Epithelial cell of proximal tubule (primary cell): ENCODE data around the gene ONECUT1. TPM values are rescaled to one million over a fixed set of nuclear protein-coding genes. Genes with fewer than 3 reads are reported as not detected.

ENCODE experiments used
- DNase-seq: peaks from one replicate; pipeline ENCODE4 v3.0.0-alpha.2; 2011; ENCODE audit warnings: low read depth
- H3K4me3 ChIP-seq: 2 replicates; pipeline ENCODE4 v1.5.1; 2011; ENCODE audit warnings: low read depth, mild to moderate bottlenecking, low read length
- total RNA-seq: library from RNA; depleted of rRNA; stranded (reverse); fragments of >200 nt; gene quantifications from 2 replicates; pipeline ENCODE4 v1.2.3, GENCODE V29; 2015
- TF ChIP-seq, protein P1 (sequence below): conservative IDR thresholded peaks from 2 replicates; pipeline ENCODE4 v1.5.1; 2012; ENCODE audit warnings: low read depth, mild to moderate bottlenecking, low read length

Gene ONECUT1
- total RNA-seq, 1 donor from 2014 or later = not detected

DNA sequence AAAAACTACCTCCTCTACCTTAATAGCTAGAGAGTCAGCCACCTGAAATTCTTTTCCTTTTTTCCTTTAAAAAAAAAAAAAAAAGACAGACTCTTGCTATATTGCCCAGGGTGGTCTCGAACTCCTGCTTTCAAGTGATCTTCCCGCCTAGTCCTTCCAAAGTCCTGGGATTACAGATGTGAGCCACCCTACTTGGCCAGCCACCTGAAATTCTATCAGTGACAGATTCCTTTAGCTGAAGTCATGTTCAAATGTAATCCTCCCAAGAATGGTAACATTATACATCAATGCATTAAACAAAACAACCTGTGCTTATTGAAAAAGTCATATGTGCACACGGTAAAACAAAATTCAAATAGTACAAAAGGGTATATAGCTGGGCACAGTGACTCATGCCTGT is 59.1 kb downstream of the ONECUT1 start:
- TF ChIP-seq, protein P1, sequence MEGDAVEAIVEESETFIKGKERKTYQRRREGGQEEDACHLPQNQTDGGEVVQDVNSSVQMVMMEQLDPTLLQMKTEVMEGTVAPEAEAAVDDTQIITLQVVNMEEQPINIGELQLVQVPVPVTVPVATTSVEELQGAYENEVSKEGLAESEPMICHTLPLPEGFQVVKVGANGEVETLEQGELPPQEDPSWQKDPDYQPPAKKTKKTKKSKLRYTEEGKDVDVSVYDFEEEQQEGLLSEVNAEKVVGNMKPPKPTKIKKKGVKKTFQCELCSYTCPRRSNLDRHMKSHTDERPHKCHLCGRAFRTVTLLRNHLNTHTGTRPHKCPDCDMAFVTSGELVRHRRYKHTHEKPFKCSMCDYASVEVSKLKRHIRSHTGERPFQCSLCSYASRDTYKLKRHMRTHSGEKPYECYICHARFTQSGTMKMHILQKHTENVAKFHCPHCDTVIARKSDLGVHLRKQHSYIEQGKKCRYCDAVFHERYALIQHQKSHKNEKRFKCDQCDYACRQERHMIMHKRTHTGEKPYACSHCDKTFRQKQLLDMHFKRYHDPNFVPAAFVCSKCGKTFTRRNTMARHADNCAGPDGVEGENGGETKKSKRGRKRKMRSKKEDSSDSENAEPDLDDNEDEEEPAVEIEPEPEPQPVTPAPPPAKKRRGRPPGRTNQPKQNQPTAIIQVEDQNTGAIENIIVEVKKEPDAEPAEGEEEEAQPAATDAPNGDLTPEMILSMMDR = no peak
- H3K4me3 ChIP-seq = no peak overlapping the region
- no peak for DNase-seq

DNA sequence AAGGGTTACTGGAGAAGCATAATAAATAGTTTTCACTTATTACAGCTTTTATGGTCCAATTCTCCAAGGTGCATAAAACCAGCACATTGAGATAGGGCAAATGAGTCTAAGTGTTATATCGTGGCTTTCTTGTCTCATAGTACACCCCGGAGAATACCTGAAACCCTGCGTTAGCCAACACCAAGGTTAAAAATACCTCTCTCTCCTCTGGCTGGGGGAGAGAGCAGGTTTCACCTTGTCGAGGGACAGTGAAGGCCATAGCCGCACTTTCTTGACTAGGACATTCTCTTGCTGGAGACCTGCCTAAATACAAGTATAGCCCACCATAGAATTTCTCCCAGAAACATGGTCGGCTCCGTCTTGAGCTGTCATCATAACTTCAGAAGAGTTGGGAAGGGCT is 59.5 kb downstream of the ONECUT1 start:
- TF ChIP-seq, protein P1 = no peak
- DNase-seq = no peak
- H3K4me3 ChIP-seq = no peak overlapping the region

DNA sequence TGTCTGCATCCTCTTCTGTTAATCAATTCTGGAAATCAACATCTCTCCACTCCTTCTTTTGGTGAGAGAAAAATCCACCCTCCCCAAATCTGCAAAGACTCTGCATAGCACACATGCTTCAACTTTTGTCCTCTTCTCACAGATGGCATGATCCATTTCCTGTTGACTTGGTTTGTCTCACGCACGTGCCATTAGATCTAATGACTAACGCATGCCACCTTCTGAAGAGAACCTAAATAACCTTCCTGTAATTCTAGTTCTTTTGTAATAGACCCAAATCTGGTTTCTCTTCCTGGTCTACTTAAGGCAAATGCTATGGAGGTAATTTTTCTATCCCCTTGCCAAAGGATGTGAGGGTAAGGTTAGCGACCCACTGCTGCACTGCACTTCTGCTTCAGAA is 60.0 kb downstream of the ONECUT1 start:
- no peak for DNase-seq
- H3K4me3 ChIP-seq = no peak overlapping the region
- TF ChIP-seq, protein P1 = no peak

DNA sequence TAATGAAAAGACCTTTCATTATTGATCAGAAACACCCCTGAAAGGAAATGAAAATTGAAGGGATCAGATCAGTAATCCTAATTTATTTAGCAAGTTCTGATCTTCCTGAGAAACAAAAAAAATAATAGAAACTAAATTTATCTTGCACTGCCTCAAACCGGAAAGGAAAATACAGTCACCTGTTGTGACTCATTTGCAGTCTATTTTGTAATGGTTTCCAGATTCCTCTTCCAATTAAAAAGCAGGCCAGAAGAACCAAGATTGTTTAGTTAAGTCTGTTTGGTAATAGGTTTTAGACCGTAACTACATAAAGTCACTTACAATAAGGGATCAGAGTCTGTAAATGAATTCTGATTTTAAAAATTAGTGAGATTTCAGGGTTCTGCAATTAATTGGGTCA is 61.2 kb downstream of the ONECUT1 start:
- TF ChIP-seq, protein P1 = no peak
- DNase-seq = no peak
- no peak overlapping the region for H3K4me3 ChIP-seq

DNA sequence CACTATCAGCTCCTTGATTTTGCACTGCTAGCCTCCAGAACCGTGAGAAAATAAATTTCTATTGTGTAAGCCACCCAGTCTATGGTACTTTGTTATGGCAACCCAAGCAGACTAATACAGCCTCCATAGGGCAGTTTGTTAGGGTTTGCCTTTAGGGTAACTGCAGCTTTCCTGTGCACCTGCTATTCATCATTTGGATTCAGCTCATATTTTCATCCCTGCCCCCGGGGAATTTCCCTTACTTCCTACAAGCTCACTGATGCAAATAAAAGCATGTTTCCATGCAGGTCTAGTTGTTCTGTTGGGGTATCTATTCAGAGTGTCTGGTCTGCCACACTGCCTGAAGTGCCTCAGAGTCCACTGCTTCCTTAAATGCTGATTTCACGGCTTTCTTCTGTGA is 62.3 kb downstream of the ONECUT1 start:
- H3K4me3 ChIP-seq = no peak overlapping the region
- TF ChIP-seq, protein P1 = no peak
- DNase-seq = no peak

DNA sequence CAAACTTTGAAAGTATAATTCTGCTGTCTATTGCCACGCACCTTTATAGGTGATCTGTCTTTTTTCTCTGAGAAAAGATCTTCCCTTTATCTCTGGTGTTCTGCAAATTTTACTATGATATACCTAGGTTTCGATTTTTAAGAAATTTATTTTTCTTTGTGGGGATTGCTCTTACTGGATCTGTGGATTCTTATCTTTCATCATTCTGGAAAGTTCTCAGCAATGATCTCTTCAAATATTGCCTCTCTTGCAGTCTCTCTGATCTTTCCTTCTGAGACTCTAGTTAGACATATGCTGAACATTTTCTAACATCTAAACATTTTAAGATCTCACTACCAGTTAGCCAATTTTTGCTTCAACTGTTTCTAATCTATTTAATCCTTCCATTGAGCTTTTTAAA is 63.9 kb downstream of the ONECUT1 start:
- DNase-seq = no peak
- H3K4me3 ChIP-seq = no peak overlapping the region
- TF ChIP-seq, protein P1 = no peak

DNA sequence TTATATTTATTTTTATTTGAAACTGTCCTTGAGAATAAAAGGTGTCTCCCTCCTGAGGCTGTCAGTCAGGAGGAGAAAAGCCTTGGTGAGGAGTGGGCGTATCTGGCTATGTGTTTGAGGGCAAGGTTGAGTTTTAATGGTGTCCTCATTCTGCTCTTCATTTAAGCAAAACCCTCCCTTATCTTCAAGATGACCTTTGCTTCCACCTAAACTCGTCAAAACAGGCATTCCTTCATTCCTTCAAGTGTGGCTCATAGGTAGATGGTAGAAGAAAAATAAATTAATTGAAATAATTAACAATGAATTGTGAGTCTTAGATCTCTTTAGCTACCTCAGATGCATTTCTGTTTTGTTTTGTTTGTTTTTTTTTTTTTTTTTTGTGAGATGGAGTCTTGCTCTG is 71.6 kb downstream of the ONECUT1 start:
- H3K4me3 ChIP-seq = no peak overlapping the region
- TF ChIP-seq, protein P1 = no peak
- DNase-seq = no peak
